Progenitor cell of endocrine pancreas (in vitro differentiated cells): Measurements from ENCODE around the gene TNFSF9. TPM values are rescaled to one million over a fixed set of nuclear protein-coding genes. Genes with fewer than 3 reads are reported as not detected.

ENCODE experiments used
- DNase-seq: peaks from one replicate; pipeline ENCODE4 v3.0.0; 2021; ENCODE audit warnings: low spot score; ENCODE audit not compliant: unreplicated experiment
- H3K27ac Mint-ChIP-seq: 2 replicates; pipeline ENCODE4 v1.8.0; 2021; ENCODE audit warnings: mild to moderate bottlenecking, moderate library complexity, mixed read lengths
- H3K27me3 Mint-ChIP-seq: 2 replicates; pipeline ENCODE4 v1.8.0; 2021; ENCODE audit warnings: mixed read lengths
- H3K36me3 Mint-ChIP-seq: 2 replicates; pipeline ENCODE4 v1.8.0; 2022; ENCODE audit warnings: mixed read lengths; ENCODE audit not compliant: insufficient read depth
- H3K4me1 Mint-ChIP-seq: 2 replicates; pipeline ENCODE4 v1.8.0; 2021; ENCODE audit warnings: low read depth, mixed read lengths
- H3K4me3 Mint-ChIP-seq: 2 replicates; pipeline ENCODE4 v1.8.0; 2021; ENCODE audit warnings: low read depth, mild to moderate bottlenecking, moderate library complexity, mixed read lengths
- H3K9me3 Mint-ChIP-seq: 2 replicates; pipeline ENCODE4 v1.8.0; 2021; ENCODE audit warnings: low read depth, mixed read lengths
- total RNA-seq: library from RNA; stranded (reverse); gene quantifications from 2 replicates; pipeline ENCODE4 v1.2.1, GENCODE V29; 2021
- TF ChIP-seq, protein P1 (sequence below): fragments of 200-600 bp; sonication (generic); IDR thresholded peaks from one replicate; pipeline ENCODE4 v1.5.0; 2021; ENCODE audit warnings: antibody characterized with exemption, mild to moderate bottlenecking; ENCODE audit not compliant: unreplicated experiment

Gene TNFSF9
- total RNA-seq, 1 donor from 2014 or later, result not detected

DNA sequence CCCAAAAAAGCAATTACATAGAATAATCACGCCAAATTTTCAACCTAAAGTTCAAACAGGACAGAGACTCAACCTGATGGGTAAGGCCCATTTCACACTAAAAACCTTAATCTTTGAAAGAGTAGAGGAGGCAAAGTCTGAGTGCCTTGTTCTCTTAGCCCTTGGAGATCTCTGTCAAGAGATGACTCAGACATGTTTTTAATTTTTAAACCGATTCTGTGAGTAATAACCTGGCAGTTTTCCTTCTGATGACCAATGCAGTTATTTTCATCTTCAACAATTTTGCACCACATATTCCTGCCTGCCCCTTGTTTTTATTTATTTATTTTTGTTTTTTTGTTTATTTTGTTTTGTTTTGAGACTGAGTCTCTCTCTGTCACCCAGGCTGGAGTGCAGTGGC lies 11.5 kb upstream of the TNFSF9 start:
- peaks cover 9% of the 10 kb centered on the region for H3K4me1 Mint-ChIP-seq
- DNase-seq, result no peak
- no peaks in the 10 kb centered on the region for H3K36me3 Mint-ChIP-seq
- H3K9me3 Mint-ChIP-seq, result no peaks in the 10 kb centered on the region
- no peak overlapping the region for H3K4me3 Mint-ChIP-seq
- TF ChIP-seq, protein P1, sequence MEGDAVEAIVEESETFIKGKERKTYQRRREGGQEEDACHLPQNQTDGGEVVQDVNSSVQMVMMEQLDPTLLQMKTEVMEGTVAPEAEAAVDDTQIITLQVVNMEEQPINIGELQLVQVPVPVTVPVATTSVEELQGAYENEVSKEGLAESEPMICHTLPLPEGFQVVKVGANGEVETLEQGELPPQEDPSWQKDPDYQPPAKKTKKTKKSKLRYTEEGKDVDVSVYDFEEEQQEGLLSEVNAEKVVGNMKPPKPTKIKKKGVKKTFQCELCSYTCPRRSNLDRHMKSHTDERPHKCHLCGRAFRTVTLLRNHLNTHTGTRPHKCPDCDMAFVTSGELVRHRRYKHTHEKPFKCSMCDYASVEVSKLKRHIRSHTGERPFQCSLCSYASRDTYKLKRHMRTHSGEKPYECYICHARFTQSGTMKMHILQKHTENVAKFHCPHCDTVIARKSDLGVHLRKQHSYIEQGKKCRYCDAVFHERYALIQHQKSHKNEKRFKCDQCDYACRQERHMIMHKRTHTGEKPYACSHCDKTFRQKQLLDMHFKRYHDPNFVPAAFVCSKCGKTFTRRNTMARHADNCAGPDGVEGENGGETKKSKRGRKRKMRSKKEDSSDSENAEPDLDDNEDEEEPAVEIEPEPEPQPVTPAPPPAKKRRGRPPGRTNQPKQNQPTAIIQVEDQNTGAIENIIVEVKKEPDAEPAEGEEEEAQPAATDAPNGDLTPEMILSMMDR, result no peak
- H3K27ac Mint-ChIP-seq, result no peak overlapping the region
- peaks cover 8% of the 10 kb centered on the region for H3K27me3 Mint-ChIP-seq

DNA sequence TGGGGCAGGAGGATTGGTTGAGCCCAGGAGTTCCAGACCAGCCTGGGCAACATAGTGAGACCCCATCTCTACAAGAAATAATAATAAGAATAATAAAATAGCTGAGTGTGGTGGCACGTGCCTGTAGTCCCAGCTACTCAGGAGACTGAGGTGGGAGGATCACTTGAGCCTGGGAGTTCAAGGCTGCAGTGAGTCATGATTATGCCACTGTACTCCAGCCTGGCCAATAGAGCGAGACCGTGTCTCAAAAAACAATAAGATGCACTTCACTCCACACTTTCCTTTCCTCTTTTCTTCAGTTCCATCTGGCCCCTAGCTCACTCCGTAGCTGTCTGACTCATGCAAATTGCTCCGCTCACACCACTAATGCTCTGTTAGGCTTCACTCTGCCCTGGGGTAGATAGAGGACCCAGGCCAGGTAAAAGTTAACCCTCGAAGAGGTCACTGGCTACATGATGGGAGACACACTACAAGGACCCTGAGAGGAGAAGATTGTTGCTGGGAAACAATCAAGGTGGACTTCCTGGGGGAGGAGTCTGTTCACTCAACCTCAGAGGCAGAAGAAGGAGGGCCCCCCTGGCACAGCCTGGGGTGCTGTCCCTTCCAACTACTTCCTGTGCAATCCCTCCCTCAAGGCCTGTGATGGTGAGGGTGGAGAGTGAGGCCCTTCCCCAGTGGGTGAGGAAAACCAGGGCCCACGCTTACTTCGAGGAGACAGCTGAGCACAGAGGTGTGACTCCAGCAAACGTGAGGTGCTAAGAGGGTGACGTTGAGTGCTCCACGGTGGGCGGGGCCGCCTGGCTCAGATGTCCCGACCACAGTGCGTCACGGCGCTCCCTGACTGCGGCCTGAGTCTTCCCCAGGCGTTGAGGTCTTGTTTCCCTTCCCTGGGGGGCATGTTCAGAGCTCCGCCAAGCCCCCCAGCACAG lies 8.8 kb upstream of the TNFSF9 start:
- no peaks in the 10 kb centered on the region for H3K9me3 Mint-ChIP-seq
- H3K36me3 Mint-ChIP-seq, result no peaks in the 10 kb centered on the region
- peaks cover 8% of the 10 kb centered on the region for H3K27me3 Mint-ChIP-seq
- peaks cover 2% of the 10 kb centered on the region for H3K4me1 Mint-ChIP-seq
- no peak overlapping the region for H3K4me3 Mint-ChIP-seq
- no peak overlapping the region for H3K27ac Mint-ChIP-seq
- no peak for DNase-seq
- TF ChIP-seq, protein P1, result no peak

DNA sequence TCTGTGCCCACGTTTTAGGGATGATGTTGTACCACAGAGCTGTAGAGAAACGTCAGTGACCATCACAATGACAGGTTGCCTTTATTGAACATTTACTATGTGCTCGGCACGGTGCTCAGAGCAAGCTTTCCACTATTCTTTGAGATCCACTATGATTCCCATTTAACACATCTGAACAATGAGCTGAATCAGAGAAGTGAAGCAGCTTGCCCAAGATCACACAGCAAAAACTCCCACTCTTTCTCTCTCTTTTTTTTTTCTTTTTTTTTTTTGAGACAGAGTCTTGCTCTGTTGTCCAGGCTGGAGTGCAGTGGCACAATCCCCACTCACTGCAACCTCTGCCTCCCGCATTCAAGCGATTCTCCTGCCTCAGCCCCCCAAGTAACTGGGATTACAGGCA lies 8.1 kb upstream of the TNFSF9 start:
- no peaks in the 10 kb centered on the region for H3K36me3 Mint-ChIP-seq
- H3K9me3 Mint-ChIP-seq, result no peaks in the 10 kb centered on the region

DNA sequence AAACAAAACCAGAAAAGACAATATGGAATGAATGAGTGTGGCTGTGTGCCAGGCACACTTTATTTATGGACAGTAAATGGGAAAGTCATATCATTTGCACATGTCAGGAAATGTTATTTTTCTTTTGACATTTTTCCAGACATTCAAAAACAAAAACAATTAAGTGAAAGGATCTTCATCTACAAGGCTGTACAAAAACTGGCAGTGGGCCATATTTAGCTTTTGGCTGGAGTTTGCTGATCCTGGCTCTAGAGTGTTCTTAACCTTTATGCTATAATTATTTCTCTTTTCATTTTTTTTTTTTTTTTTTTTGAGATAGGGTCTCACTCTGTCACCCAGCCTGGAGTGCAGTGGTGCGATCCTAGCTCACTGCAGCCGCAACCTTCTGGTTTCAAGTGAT lies 6.5 kb upstream of the TNFSF9 start:
- Mint-ChIP-seq H3K9me3 (no peaks in the 10 kb centered on the region), H3K4me3 (no peak overlapping the region), H3K27ac (no peak overlapping the region), H3K4me1 (peaks cover 2% of the 10 kb centered on the region), H3K27me3 (peaks cover 11% of the 10 kb centered on the region), H3K36me3 (no peaks in the 10 kb centered on the region)
- DNase-seq, result no peak
- TF ChIP-seq, protein P1, result no peak

More for the DNA sequence above, 8.1 kb upstream of the TNFSF9 start:
- Mint-ChIP-seq H3K27me3 (peaks cover 11% of the 10 kb centered on the region), H3K27ac (no peak overlapping the region), H3K4me3 (no peak overlapping the region), H3K4me1 (peaks cover 2% of the 10 kb centered on the region)
- no peak for DNase-seq
- TF ChIP-seq, protein P1, result no peak

DNA sequence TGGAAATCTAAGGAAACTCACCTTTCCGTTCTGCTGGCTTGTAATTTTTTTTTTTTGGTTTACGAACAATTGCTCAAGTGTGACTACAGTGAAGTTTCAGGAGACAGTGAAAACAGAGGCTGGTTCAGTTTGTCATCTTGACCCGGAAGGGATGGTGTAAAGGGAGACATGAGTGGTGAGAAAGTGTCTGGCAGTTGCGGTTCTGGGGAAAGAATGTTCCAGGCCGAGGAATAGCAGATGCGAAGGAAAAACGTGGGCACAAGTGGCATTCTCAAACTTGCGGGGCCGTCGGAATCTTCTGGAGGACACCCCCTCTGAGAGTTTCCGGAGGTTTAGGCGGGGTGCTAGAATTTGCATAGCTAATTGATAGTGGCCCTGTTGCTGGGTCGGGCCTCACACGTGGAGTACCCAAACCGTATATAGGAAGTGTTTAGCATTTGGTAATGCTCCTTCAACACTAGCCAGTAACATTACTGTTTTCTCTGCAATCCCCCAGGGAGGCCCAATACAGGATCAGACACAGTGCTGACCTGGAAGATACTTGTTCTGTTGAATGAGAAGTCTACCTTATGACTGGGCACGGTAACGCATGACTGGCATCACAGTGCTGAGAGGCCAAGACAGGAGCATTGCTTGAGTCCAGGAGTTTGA lies 2.8 kb upstream of the TNFSF9 start:
- no peak overlapping the region for H3K27ac Mint-ChIP-seq
- H3K27me3 Mint-ChIP-seq, result peaks cover 44% of the 10 kb centered on the region
- H3K4me1 Mint-ChIP-seq, result peaks cover 6% of the 10 kb centered on the region
- no peak for DNase-seq
- H3K36me3 Mint-ChIP-seq, result no peaks in the 10 kb centered on the region
- TF ChIP-seq, protein P1, result no peak
- H3K9me3 Mint-ChIP-seq, result no peaks in the 10 kb centered on the region
- no peak overlapping the region for H3K4me3 Mint-ChIP-seq
